HCT116 (cell line): ENCODE data around the gene LRRC4C.

Experiments
- ATF3 ChIP-seq: IDR thresholded peaks from 2 replicates; pipeline ENCODE4 v1.6.1; 2012
- CTCF ChIP-seq, 3 experiments: fragments of 200-600 bp in 1 of 3; sonication (generic) in 1 of 3; IDR thresholded peaks in 2 of 3; conservative IDR thresholded peaks in 1 of 3; 2 replicates each; pipeline ENCODE4 v1.5.1; 2012 to 2017; ENCODE audit warnings: low read depth in 2 of 3, low read length in 2 of 3, antibody characterized with exemption in 1 of 3, borderline replicate concordance in 1 of 3, control low read depth in 1 of 3, mild to moderate bottlenecking in 1 of 3, mixed read lengths in 1 of 3, mixed run types in 1 of 3, moderate library complexity in 1 of 3; ENCODE audit not compliant: insufficient read depth in 1 of 3
- EZH2 ChIP-seq: fragments of 200-600 bp; sonication (generic); IDR thresholded peaks from 2 replicates; pipeline ENCODE4 v1.6.1; 2017; ENCODE audit warnings: antibody characterized with exemption, mixed run types
- EZH2phosphoT487 ChIP-seq: fragments of 200-600 bp; IDR thresholded peaks from 2 replicates; pipeline ENCODE4 v1.6.1; 2018; ENCODE audit warnings: antibody characterized with exemption, borderline replicate concordance
- MAX ChIP-seq: IDR thresholded peaks from 2 replicates; pipeline ENCODE4 v1.6.1; 2012
- POLR2A ChIP-seq: IDR thresholded peaks from 2 replicates; pipeline ENCODE4 v1.7.0; 2011; ENCODE audit warnings: borderline replicate concordance; ENCODE audit not compliant: insufficient read depth, insufficient read length; ENCODE audit errors: extremely low read depth
- POLR2AphosphoS5 ChIP-seq: IDR thresholded peaks from 2 replicates; pipeline ENCODE4 v1.6.1; 2011; ENCODE audit warnings: mild to moderate bottlenecking, low read depth, low read length, moderate library complexity
- RAD21 ChIP-seq: IDR thresholded peaks from 2 replicates; pipeline ENCODE4 v1.6.1; 2012; ENCODE audit warnings: low read depth, mild to moderate bottlenecking
- REST ChIP-seq: IDR thresholded peaks from 2 replicates; pipeline ENCODE4 v1.6.1; 2012; ENCODE audit warnings: low read depth
- SP1 ChIP-seq: IDR thresholded peaks from 2 replicates; pipeline ENCODE4 v1.6.1; 2012; ENCODE audit warnings: low read depth

- TF ChIP-seq CTCF (IDR thresholded peaks at IDR 0.05 in 2 of 3, conservative IDR thresholded peaks at IDR 0.05 in 1 of 3; ENCODE audit: borderline replicate concordance in 1 of 3, insufficient read depth in 1 of 3, low read depth in 2 of 3, low read length in 2 of 3): no peak
- no peak for TF ChIP-seq MAX
- TF ChIP-seq EZH2phosphoT487: no peak
- TF ChIP-seq RAD21: no peak
- no peak for TF ChIP-seq POLR2AphosphoS5
- no peak for TF ChIP-seq EZH2
- TF ChIP-seq REST: no peak
- no peak for TF ChIP-seq SP1
- TF ChIP-seq ATF3: no peak
- no peak for TF ChIP-seq POLR2A
Observed at GRCh38 chr11:41283191-41283930, 176.1 kb downstream of the LRRC4C start.
